ENCODE data around the gene PABPN1L.

GRCh38 chr16:88816736-88817535 lies 49.5 kb downstream of the PABPN1L start:
- TF ChIP-seq, protein P1, sequence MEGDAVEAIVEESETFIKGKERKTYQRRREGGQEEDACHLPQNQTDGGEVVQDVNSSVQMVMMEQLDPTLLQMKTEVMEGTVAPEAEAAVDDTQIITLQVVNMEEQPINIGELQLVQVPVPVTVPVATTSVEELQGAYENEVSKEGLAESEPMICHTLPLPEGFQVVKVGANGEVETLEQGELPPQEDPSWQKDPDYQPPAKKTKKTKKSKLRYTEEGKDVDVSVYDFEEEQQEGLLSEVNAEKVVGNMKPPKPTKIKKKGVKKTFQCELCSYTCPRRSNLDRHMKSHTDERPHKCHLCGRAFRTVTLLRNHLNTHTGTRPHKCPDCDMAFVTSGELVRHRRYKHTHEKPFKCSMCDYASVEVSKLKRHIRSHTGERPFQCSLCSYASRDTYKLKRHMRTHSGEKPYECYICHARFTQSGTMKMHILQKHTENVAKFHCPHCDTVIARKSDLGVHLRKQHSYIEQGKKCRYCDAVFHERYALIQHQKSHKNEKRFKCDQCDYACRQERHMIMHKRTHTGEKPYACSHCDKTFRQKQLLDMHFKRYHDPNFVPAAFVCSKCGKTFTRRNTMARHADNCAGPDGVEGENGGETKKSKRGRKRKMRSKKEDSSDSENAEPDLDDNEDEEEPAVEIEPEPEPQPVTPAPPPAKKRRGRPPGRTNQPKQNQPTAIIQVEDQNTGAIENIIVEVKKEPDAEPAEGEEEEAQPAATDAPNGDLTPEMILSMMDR (IDR thresholded peaks at IDR 0.05): no peak
- no peak for TF ChIP-seq USF2 (IDR thresholded peaks at IDR 0.05)
- TF ChIP-seq, protein P2, sequence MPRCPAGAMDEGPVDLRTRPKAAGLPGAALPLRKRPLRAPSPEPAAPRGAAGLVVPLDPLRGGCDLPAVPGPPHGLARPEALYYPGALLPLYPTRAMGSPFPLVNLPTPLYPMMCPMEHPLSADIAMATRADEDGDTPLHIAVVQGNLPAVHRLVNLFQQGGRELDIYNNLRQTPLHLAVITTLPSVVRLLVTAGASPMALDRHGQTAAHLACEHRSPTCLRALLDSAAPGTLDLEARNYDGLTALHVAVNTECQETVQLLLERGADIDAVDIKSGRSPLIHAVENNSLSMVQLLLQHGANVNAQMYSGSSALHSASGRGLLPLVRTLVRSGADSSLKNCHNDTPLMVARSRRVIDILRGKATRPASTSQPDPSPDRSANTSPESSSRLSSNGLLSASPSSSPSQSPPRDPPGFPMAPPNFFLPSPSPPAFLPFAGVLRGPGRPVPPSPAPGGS (IDR thresholded peaks at IDR 0.05): no peak
- TF ChIP-seq ZC3H11A (IDR thresholded peaks at IDR 0.05): no peak
- no peak for TF ChIP-seq REST (IDR thresholded peaks at IDR 0.05)
- no peak for TF ChIP-seq PHF8 (IDR thresholded peaks at IDR 0.05; ENCODE audit: borderline replicate concordance, low read depth)
- no peak for TF ChIP-seq CHD2 (IDR thresholded peaks at IDR 0.05; ENCODE audit: low read length, partially characterized antibody)
- TF ChIP-seq RCOR1 (IDR thresholded peaks at IDR 0.05; ENCODE audit: low read depth, low read length): no peak
- no peak for TF ChIP-seq EHMT2 (IDR thresholded peaks at IDR 0.05; ENCODE audit: low read depth)
- no peak for TF ChIP-seq ZFP36 (IDR thresholded peaks at IDR 0.05; ENCODE audit: borderline replicate concordance, partially characterized antibody)
